Right lobe of liver (tissue), 4 donors: ENCODE results near the gene ZNF155.

Experiments used
- POLR2A ChIP-seq: fragments of 450-650 bp; IDR thresholded peaks from one replicate; pipeline ENCODE4 v1.6.1; 2017; ENCODE audit warnings: antibody characterized with exemption, mild to moderate bottlenecking
- TF ChIP-seq, protein P1 (sequence below), 4 donors: fragments of 200-600 bp in 3 of 4; fragments of 450-650 bp in 1 of 4; IDR thresholded peaks; one replicate each; pipeline versions ENCODE4 v1.5.1 to v1.8.0; 2016 to 2022; ENCODE audit warnings: antibody characterized with exemption in 4 of 4, mild to moderate bottlenecking in 2 of 4
- donor health status: DM: no; HTN: no; CAD: no.
- donor health status: DM: no; HTN: no; CAD: no.
- donor health status: DM: no; HTN: yes; CAD: no.

DNA sequence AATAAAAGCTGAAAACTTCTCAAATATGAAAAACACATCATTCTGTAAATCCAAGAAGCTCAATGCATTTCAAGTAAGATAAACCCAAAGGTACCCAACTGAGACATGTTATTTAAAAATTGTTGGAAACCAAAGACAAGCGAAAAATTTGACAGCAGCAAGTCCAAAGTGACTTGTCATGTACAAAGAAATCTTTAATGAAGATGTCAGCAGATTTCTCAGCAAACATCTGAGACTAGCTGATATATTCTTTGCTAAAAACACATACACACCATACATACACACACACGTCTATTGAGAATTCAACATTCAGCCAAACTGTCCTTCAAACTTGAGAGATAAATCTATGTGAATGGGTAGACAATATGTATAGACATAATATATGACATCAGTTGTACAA is 35.5 kb downstream of the ZNF155 start:
- TF ChIP-seq, protein P1, sequence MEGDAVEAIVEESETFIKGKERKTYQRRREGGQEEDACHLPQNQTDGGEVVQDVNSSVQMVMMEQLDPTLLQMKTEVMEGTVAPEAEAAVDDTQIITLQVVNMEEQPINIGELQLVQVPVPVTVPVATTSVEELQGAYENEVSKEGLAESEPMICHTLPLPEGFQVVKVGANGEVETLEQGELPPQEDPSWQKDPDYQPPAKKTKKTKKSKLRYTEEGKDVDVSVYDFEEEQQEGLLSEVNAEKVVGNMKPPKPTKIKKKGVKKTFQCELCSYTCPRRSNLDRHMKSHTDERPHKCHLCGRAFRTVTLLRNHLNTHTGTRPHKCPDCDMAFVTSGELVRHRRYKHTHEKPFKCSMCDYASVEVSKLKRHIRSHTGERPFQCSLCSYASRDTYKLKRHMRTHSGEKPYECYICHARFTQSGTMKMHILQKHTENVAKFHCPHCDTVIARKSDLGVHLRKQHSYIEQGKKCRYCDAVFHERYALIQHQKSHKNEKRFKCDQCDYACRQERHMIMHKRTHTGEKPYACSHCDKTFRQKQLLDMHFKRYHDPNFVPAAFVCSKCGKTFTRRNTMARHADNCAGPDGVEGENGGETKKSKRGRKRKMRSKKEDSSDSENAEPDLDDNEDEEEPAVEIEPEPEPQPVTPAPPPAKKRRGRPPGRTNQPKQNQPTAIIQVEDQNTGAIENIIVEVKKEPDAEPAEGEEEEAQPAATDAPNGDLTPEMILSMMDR (IDR thresholded peaks at IDR 0.05): no peak
- no peak for TF ChIP-seq POLR2A
